GM12873 (cell line): ENCODE data around the gene ATM.

Experiments
- TF ChIP-seq, protein P1 (sequence below): IDR thresholded peaks from 2 replicates; pipeline ENCODE4 v1.5.1; 2012; ENCODE audit warnings: low read depth, mild to moderate bottlenecking, moderate library complexity, low read length, control low read depth; ENCODE audit not compliant: insufficient read depth; ENCODE audit errors: missing control alignments

ATM gene

GRCh38 chr11:108289699-108290098 lies 66.8 kb downstream of the ATM start:
- TF ChIP-seq, protein P1, sequence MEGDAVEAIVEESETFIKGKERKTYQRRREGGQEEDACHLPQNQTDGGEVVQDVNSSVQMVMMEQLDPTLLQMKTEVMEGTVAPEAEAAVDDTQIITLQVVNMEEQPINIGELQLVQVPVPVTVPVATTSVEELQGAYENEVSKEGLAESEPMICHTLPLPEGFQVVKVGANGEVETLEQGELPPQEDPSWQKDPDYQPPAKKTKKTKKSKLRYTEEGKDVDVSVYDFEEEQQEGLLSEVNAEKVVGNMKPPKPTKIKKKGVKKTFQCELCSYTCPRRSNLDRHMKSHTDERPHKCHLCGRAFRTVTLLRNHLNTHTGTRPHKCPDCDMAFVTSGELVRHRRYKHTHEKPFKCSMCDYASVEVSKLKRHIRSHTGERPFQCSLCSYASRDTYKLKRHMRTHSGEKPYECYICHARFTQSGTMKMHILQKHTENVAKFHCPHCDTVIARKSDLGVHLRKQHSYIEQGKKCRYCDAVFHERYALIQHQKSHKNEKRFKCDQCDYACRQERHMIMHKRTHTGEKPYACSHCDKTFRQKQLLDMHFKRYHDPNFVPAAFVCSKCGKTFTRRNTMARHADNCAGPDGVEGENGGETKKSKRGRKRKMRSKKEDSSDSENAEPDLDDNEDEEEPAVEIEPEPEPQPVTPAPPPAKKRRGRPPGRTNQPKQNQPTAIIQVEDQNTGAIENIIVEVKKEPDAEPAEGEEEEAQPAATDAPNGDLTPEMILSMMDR = no peak

DNA sequence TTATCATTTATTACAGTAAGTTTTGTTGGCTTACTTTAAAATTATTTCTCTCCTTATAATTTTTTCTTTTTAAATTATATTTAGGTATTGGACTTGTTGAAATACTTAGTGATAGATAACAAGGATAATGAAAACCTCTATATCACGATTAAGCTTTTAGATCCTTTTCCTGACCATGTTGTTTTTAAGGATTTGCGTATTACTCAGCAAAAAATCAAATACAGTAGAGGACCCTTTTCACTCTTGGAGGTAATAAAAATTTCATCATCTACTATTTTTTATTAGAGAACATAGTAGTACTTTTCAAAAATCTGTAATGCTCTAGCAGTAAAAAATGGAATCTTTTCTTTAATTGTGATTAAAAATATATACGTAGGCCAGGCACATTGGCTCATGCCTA lies 70.4 kb downstream of the ATM start:
- TF ChIP-seq, protein P1 = no peak

DNA sequence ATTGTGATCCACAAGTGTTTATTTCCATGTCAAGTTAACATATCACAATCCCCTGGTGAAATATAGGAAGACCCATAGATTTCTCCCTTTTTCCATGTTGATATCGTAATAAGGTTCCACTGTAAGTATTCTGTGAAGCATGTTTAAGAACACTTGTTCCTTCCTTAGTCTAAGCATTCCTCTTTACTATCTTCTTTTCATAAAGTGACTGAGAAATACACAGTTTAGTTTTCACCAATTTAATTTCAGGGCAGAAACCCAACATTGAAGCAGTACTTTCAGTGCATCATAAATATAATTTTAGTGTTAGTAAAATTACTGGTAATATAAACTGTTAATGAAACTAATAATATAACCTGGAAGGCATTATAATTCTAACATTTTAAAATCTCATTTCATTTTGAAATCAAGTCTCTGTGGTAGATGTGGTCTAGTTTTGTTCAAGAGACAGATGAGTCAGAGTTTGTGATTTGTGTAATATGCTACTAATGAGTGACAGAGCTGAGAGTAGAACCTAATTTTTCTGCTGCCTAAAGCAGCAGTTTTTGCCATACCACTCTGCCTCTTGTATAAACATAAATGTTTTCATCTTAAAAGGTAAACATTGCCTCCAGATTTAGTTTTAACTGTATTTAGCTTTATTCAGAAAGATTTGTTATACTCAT lies 79.4 kb downstream of the ATM start:
- TF ChIP-seq, protein P1 = no peak

GRCh38 chr11:108307751-108308150 lies 84.9 kb downstream of the ATM start:
- TF ChIP-seq, protein P1 = no peak

DNA sequence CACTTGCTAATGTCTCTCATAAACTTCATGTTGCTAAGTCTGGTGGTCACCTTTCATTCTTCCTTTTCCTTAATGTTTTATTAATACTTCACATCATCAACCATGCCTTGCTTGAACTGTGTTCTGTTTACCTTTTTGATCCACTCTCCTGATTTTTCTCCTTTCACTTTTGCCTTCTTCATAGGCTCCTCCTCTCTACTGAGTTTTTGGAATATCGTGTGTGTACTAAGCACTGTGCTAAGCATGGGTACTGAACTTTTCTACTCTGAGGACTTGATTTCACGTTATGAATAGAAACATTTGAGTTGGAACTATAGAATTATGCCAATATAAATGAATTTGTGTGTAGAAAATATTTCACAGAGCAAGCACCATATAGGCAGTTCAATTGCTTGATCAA lies 90.6 kb downstream of the ATM start:
- TF ChIP-seq, protein P1 = no peak

- TF ChIP-seq, protein P1 = no peak
Observed at GRCh38 chr11:108316061-108316460, 93.2 kb downstream of the ATM start.

GRCh38 chr11:108319541-108320145 lies 96.8 kb downstream of the ATM start:
- TF ChIP-seq, protein P1 = no peak
